HepG2 (cell line): ENCODE measurements around the gene PAM16. TPM values are rescaled to one million over a fixed set of nuclear protein-coding genes. Genes with fewer than 3 reads are reported as not detected.

Source experiments
- ARID4A ChIP-seq: sonication (generic); formaldehyde crosslinking; IDR thresholded peaks from 2 replicates; pipeline ENCODE4 v1.5.0; 2020; ENCODE audit warnings: mild to moderate bottlenecking, missing genetic modification reagents, borderline replicate concordance
- ARNT2 ChIP-seq: sonication (generic); formaldehyde crosslinking; IDR thresholded peaks from 2 replicates; pipeline ENCODE4 v1.8.0; 2022; ENCODE audit warnings: mild to moderate bottlenecking, low read depth, missing genetic modification reagents, moderate library complexity
- DBP ChIP-seq: sonication (generic); formaldehyde crosslinking; IDR thresholded peaks from 2 replicates; pipeline ENCODE4 v1.4.0; 2020; ENCODE audit warnings: missing genetic modification reagents; ENCODE audit errors: not compliant biosample characterization
- EEA1 ChIP-seq: sonication (generic); formaldehyde crosslinking; IDR thresholded peaks from 2 replicates; pipeline ENCODE4 v1.5.1; 2020; ENCODE audit warnings: mild to moderate bottlenecking, missing genetic modification reagents, borderline replicate concordance
- GPBP1L1 ChIP-seq: sonication (generic); formaldehyde crosslinking; IDR thresholded peaks from 2 replicates; pipeline ENCODE4 v1.5.0; 2020; ENCODE audit warnings: mild to moderate bottlenecking, missing genetic modification reagents
- KLF11 ChIP-seq: IDR thresholded peaks from 2 replicates; pipeline ENCODE4 v1.6.1; 2016; ENCODE audit warnings: missing compliant biosample characterization
- KMT2A ChIP-seq: sonication (generic); formaldehyde crosslinking; IDR thresholded peaks from 2 replicates; pipeline ENCODE4 v1.4.0; 2020; ENCODE audit warnings: missing genetic modification reagents
- MTF2 ChIP-seq: sonication (generic); formaldehyde crosslinking; IDR thresholded peaks from 2 replicates; pipeline ENCODE4 v1.5.0; 2020; ENCODE audit warnings: missing genetic modification reagents, borderline replicate concordance
- PHB2 ChIP-seq: fragments of 450-650 bp; IDR thresholded peaks from 2 replicates; pipeline ENCODE4 v1.6.1; 2018; ENCODE audit not compliant: partially characterized antibody
- PHF8 ChIP-seq: sonication (generic); formaldehyde crosslinking; IDR thresholded peaks from 2 replicates; pipeline ENCODE4 v1.5.0; 2020; ENCODE audit warnings: missing genetic modification reagents
- RFXANK ChIP-seq: IDR thresholded peaks from 2 replicates; pipeline ENCODE4 v1.6.1; 2016
- RXRB ChIP-seq: IDR thresholded peaks from 2 replicates; pipeline ENCODE4 v1.6.1; 2016; ENCODE audit warnings: borderline replicate concordance, missing genetic modification reagents, missing compliant biosample characterization
- SSRP1 ChIP-seq: IDR thresholded peaks from 2 replicates; pipeline ENCODE4 v1.6.1; 2016; ENCODE audit warnings: control low read depth
- TFDP1 ChIP-seq: IDR thresholded peaks from 2 replicates; pipeline ENCODE4 v1.6.1; 2016; ENCODE audit warnings: missing compliant biosample characterization, missing genetic modification reagents, borderline replicate concordance
- ZNF512B ChIP-seq: sonication (generic); formaldehyde crosslinking; IDR thresholded peaks from 2 replicates; pipeline ENCODE4 v1.5.1; 2020; ENCODE audit warnings: missing genetic modification reagents, mild to moderate bottlenecking, borderline replicate concordance
- ZNF776 ChIP-seq: sonication (generic); formaldehyde crosslinking; IDR thresholded peaks from 2 replicates; pipeline ENCODE4 v1.4.0; 2020; ENCODE audit warnings: mild to moderate bottlenecking, missing genetic modification reagents
- ZUFSP ChIP-seq: sonication (generic); formaldehyde crosslinking; IDR thresholded peaks from 2 replicates; pipeline ENCODE4 v1.9.0; 2021; ENCODE audit warnings: missing genetic modification reagents, mild to moderate bottlenecking, borderline replicate concordance
- polyA plus RNA-seq, 8 experiments: library from polyadenylated mRNA; depleted of rRNA in 3 of 8; stranded (reverse) in 7 of 8; unstranded in 1 of 8; fragments of >200 nt; fragmentation: Illumina TruSeq in 4 of 8; extraction: Trizol in 4 of 8; gene quantifications; 2 replicates each; pipeline versions ENCODE4 v1.2.1 to v1.2.3, GENCODE V29; 2011 to 2016; ENCODE audit warnings: low read depth in 4 of 8, missing spikeins in 1 of 8, mixed read lengths in 1 of 8; ENCODE audit not compliant: insufficient read depth in 1 of 8
- total RNA-seq, 5 experiments: library from RNA; depleted of rRNA; stranded (reverse); fragments of >200 nt; fragmentation: Illumina TruSeq; extraction: Trizol; gene quantifications; 2 replicates each; pipeline ENCODE4 v1.2.3, GENCODE V29; 2016; ENCODE audit warnings: low read depth in 1 of 5

Gene PAM16
- total and polyA plus RNA-seq, 2 of the 13 experiments (the other 11 are each of a cell fraction or from before 2014, with no cell fraction given): 51.5 to 51.8 TPM

- peak; percentile 24; the same call in 1 of the 2 replicates for TF ChIP-seq ARID4A (CRISPR knock-in tag)
- no peak for TF ChIP-seq TFDP1 (CRISPR knock-in tag)
- no peak for TF ChIP-seq ZUFSP
- no peak for TF ChIP-seq PHF8 (CRISPR knock-in tag)
- no peak for TF ChIP-seq KLF11 (CRISPR knock-in tag)
- no peak for TF ChIP-seq EEA1
- TF ChIP-seq GPBP1L1 (CRISPR knock-in tag): no peak
- no peak for TF ChIP-seq DBP (CRISPR knock-in tag)
- TF ChIP-seq ZNF776: no peak
- no peak for TF ChIP-seq ZNF512B (CRISPR knock-in tag)
- no peak for TF ChIP-seq KMT2A (CRISPR knock-in tag)
- no peak for TF ChIP-seq PHB2
- no peak for TF ChIP-seq RFXANK (CRISPR knock-in tag)
- TF ChIP-seq ARNT2 (CRISPR knock-in tag): no peak
- no peak for TF ChIP-seq SSRP1
- TF ChIP-seq MTF2 (CRISPR knock-in tag): no peak
- TF ChIP-seq RXRB: 0 out of 2 replicates have a peak, but pooled peaks have one; percentile 28
These were observed 28.0 kb upstream of the PAM16 start (continued) for GRCh38 chr16:4378999-4379690.
